Naive thymus-derived CD4-positive, alpha-beta T cell (primary cell): ENCODE results near the gene MUSTN1. TPM values are rescaled to one million over a fixed set of nuclear protein-coding genes. Genes with fewer than 3 reads are reported as not detected.

Source experiments
- ATAC-seq: fragments of 150-1000 bp; cut with Tn5 transposase; 2 replicates; pipeline ENCODE4 v1.10.0; 2021; ENCODE audit warnings: mild to moderate bottlenecking, moderate library complexity
- CTCF ChIA-PET: fragments of 350-600 bp; sonication (Branson Sonifier 250); formaldehyde crosslinking; loops from one replicate; lab custom pipeline; 2021; ENCODE audit warnings: antibody characterized with exemption; lab: Charles Lee
- POLR2A ChIA-PET: fragments of 350-600 bp; sonication (Branson Sonifier 250); formaldehyde crosslinking; loops from one replicate; lab custom pipeline; 2021; ENCODE audit warnings: antibody characterized with exemption, inconsistent platforms; lab: Charles Lee
- DNase-seq, 9 donors: peaks; one replicate each; pipeline versions ENCODE4 v3.0.0 to v3.0.0-alpha.2; 2020 to 2022; ENCODE audit warnings: mixed read lengths in 1 of 9
- H3K27ac ChIP-seq: one replicate; pipeline ENCODE4 v1.7.0; 2013; ENCODE audit warnings: mild to moderate bottlenecking, low read depth, low read length, moderate library complexity
- H3K27me3 ChIP-seq, 2 donors: one replicate each; pipeline ENCODE4 v1.7.0; 2013; ENCODE audit warnings: low read length in 2 of 2, mild to moderate bottlenecking in 2 of 2, moderate library complexity in 2 of 2; ENCODE audit not compliant: control insufficient read depth in 2 of 2, insufficient read depth in 2 of 2
- H3K36me3 ChIP-seq, 3 experiments: 1 replicate in 2 of 3; 2 replicates in 1 of 3; pipeline ENCODE4 v1.7.0; 2013; ENCODE audit warnings: low read length in 3 of 3, mild to moderate bottlenecking in 3 of 3, moderate library complexity in 1 of 3; ENCODE audit not compliant: insufficient read depth in 3 of 3, control insufficient read depth in 2 of 3
- H3K4me1 ChIP-seq, 2 donors: one replicate each; pipeline ENCODE4 v1.7.0; 2013; ENCODE audit warnings: low read length in 2 of 2, mild to moderate bottlenecking in 2 of 2, moderate library complexity in 1 of 2; ENCODE audit not compliant: control insufficient read depth in 2 of 2, insufficient read depth in 2 of 2
- H3K4me3 ChIP-seq: 2 replicates; pipeline ENCODE4 v1.7.0; 2013; ENCODE audit warnings: mild to moderate bottlenecking, low read length
- H3K9me3 ChIP-seq, 3 experiments: 1 replicate in 2 of 3; 2 replicates in 1 of 3; pipeline ENCODE4 v1.7.0; 2013; ENCODE audit warnings: low read length in 3 of 3; ENCODE audit not compliant: control insufficient read depth in 2 of 3
- H3K27ac Mint-ChIP-seq, 9 donors: one replicate each; pipeline ENCODE4 v1.8.0; 2020 to 2022; ENCODE audit warnings: mixed read lengths in 9 of 9, mild to moderate bottlenecking in 8 of 9, moderate library complexity in 5 of 9, inconsistent platforms in 2 of 9
- H3K27me3 Mint-ChIP-seq, 5 donors: one replicate each; pipeline ENCODE4 v1.8.0; 2021 to 2022; ENCODE audit warnings: mixed read lengths in 5 of 5, mild to moderate bottlenecking in 1 of 5
- H3K36me3 Mint-ChIP-seq, 5 donors: one replicate each; pipeline ENCODE4 v1.8.0; 2020 to 2022; ENCODE audit warnings: mixed read lengths in 5 of 5, mild to moderate bottlenecking in 3 of 5, inconsistent platforms in 1 of 5
- H3K4me1 Mint-ChIP-seq, 7 donors: one replicate each; pipeline ENCODE4 v1.8.0; 2020 to 2022; ENCODE audit warnings: mixed read lengths in 7 of 7, mild to moderate bottlenecking in 3 of 7, inconsistent platforms in 1 of 7
- H3K4me3 Mint-ChIP-seq, 10 donors: one replicate each; pipeline ENCODE4 v1.8.0; 2020 to 2022; ENCODE audit warnings: mild to moderate bottlenecking in 10 of 10, mixed read lengths in 10 of 10, moderate library complexity in 6 of 10, inconsistent platforms in 2 of 10
- H3K9me3 Mint-ChIP-seq, 11 donors: one replicate each; pipeline ENCODE4 v1.8.0; 2020 to 2022; ENCODE audit warnings: mixed read lengths in 11 of 11, mild to moderate bottlenecking in 4 of 11, inconsistent platforms in 1 of 11, moderate library complexity in 1 of 11
- intact Hi-C, 2 donors: fragments of 100-400 bp; cut with micrococcal nuclease; formaldehyde crosslinking; loops; one replicate each; pipeline ENCODE4 v1.15.1; 2023
- polyA plus RNA-seq, 2 donors: library from polyadenylated mRNA; unstranded; fragments of 300-500 nt; fragmentation: Illumina TruSeq; gene quantifications; one replicate each; pipeline ENCODE4 v1.2.3, GENCODE V29; 2021
- total RNA-seq, 6 experiments: library from RNA in 5 of 6; stranded (reverse) in 5 of 6; gene quantifications; 1 replicate in 5 of 6; 2 replicates in 1 of 6; pipeline ENCODE4 v1.2.3 and lab custom pipeline; 2021 to 2026

MUSTN1 gene
- total and polyA plus RNA-seq, 7 experiments from 2014 or later = 0.76 to 10.0 (median 2.6) TPM; not detected in 2

DNA sequence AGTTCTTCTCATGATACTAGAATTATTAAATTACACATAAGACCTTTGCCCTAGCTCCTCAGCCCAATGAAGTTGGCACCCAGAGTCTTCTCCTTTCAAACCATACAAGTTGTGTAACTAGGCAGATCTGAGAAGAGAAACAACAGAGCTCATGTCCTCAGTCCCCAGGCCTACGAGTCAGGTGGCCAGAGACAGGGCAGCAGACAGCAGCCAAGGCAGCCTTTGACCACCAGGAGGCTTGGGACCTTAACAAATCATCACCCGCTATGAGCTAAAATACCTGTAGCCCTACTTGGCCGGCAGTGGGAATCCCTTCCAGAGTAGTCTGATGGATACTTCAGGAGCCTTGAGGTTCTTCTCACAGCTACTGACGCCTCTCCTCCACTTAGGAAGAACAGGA is 44.3 kb upstream of the MUSTN1 start:
- ChIA-PET CTCF (interaction anchor here (0.9 kb wide), 1 partner anchor 15 kb away, joined by 3 read pairs; no protein-coding TSS in a partner anchor), POLR2A (no interaction called here)
- Mint-ChIP-seq H3K9me3 (no peaks in the 10 kb centered on the region), H3K27ac (no peak overlapping the region), H3K4me3 (no peak overlapping the region), H3K4me1 (peaks cover 16 to 40% (median 28%) of the 10 kb centered on the region in 7 donors), H3K36me3 (peaks cover 0 to 15% (median 4%) of the 10 kb centered on the region in 5 donors), H3K27me3 (no peaks in the 10 kb centered on the region)
- DNase-seq (no peak), ATAC-seq (no peak)
- Histone ChIP-seq H3K27ac (no peak overlapping the region), H3K36me3 (no peaks in the 10 kb centered on the region), H3K4me1 (peaks cover 0 to 3% of the 10 kb centered on the region in 2 donors), H3K27me3 (no peaks in the 10 kb centered on the region), H3K9me3 (no peaks in the 10 kb centered on the region), H3K4me3 (no peak overlapping the region)
- intact Hi-C loops = no loop called here

- intact Hi-C loops = no loop called here
- no peak overlapping the region for H3K4me3 Mint-ChIP-seq
- peaks cover 0 to 12% (median 2%) of the 10 kb centered on the region in 5 donors for H3K36me3 Mint-ChIP-seq
- ATAC-seq (no peak), DNase-seq (no peak)
- Histone ChIP-seq H3K4me3 (no peak overlapping the region), H3K4me1 (peaks cover 0 to 3% of the 10 kb centered on the region in 2 donors), H3K9me3 (no peaks in the 10 kb centered on the region), H3K27ac (no peak overlapping the region), H3K36me3 (no peaks in the 10 kb centered on the region), H3K27me3 (no peaks in the 10 kb centered on the region)
- ChIA-PET CTCF (no interaction called here), POLR2A (no interaction called here)
- no peaks in the 10 kb centered on the region for H3K27me3 Mint-ChIP-seq
- H3K27ac Mint-ChIP-seq = no peak overlapping the region
- no peaks in the 10 kb centered on the region for H3K9me3 Mint-ChIP-seq
- H3K4me1 Mint-ChIP-seq = peaks cover 20 to 39% (median 33%) of the 10 kb centered on the region in 7 donors
These were observed 42.3 kb upstream of the MUSTN1 start for GRCh38 chr3:52877085-52877484.

- CTCF ChIA-PET = no interaction called here
- H3K4me1 Mint-ChIP-seq = peaks cover 23 to 42% (median 35%) of the 10 kb centered on the region in 7 donors
- peaks cover 0 to 3% of the 10 kb centered on the region in 2 donors for H3K4me1 ChIP-seq
- H3K36me3 Mint-ChIP-seq = peaks cover 0 to 20% (median 3%) of the 10 kb centered on the region in 5 donors
- H3K27me3 ChIP-seq = no peaks in the 10 kb centered on the region
- no peak overlapping the region for H3K4me3 ChIP-seq
- ATAC-seq = no peak
- no peaks in the 10 kb centered on the region for H3K9me3 ChIP-seq
- H3K9me3 Mint-ChIP-seq = no peaks in the 10 kb centered on the region
- no peak overlapping the region for H3K27ac ChIP-seq
- intact Hi-C loops = no loop called here
- no peaks in the 10 kb centered on the region for H3K27me3 Mint-ChIP-seq
- POLR2A ChIA-PET = no interaction called here
- no peaks in the 10 kb centered on the region for H3K36me3 ChIP-seq
- peak overlapping the region in 5 of 9 donors; percentile 10 to 85 (median 34) for H3K27ac Mint-ChIP-seq
- peak in 2 of 9 donors; percentile 12 to 17 for DNase-seq
- peak overlapping the region; percentile 4 to 68 (median 32) for H3K4me3 Mint-ChIP-seq
These were observed 40.2 kb upstream of the MUSTN1 start for GRCh38 chr3:52874864-52875587.

DNA sequence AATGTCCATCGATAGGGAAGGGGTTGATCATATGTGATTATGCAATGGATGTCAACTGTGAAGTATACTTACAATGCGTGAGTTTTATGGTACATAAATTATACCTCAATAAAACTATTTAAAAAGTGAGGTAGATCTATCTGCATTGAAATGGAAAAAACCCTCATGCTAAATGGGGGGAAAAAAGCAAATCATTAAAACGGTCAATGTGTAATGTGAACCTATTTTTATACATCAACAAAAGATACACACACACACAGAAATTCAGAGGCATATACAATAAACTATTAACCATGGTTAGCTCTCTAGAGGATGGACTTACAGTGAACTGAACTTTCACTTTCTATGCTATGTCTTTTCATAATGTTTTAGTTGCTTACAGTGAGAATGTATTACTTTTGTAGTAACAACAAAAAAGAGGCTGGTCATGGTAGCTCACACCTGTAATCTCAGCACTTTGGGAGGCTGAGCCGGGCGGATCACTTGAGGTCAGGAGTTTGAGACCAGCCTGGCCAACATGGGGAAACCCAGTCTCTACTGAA is 39.4 kb upstream of the MUSTN1 start:
- ChIA-PET CTCF (no interaction called here), POLR2A (no interaction called here)
- H3K4me3 Mint-ChIP-seq = peak overlapping the region in 4 of 10 donors; percentile 24 to 58 (median 44)
- peak overlapping the region in 1 of 9 donors; percentile 10 for H3K27ac Mint-ChIP-seq
- no peaks in the 10 kb centered on the region for H3K36me3 ChIP-seq
- H3K4me3 ChIP-seq = no peak overlapping the region
- peaks cover 0 to 19% (median 3%) of the 10 kb centered on the region in 5 donors for H3K36me3 Mint-ChIP-seq
- DNase-seq (no peak), ATAC-seq (no peak)
- H3K27me3 Mint-ChIP-seq = no peaks in the 10 kb centered on the region
- H3K9me3 ChIP-seq = no peaks in the 10 kb centered on the region
- H3K9me3 Mint-ChIP-seq = no peaks in the 10 kb centered on the region
- peaks cover 23 to 41% (median 35%) of the 10 kb centered on the region in 7 donors for H3K4me1 Mint-ChIP-seq
- intact Hi-C loops = no loop called here
- no peak overlapping the region for H3K27ac ChIP-seq
- no peaks in the 10 kb centered on the region for H3K27me3 ChIP-seq
- H3K4me1 ChIP-seq = peaks cover 0 to 3% of the 10 kb centered on the region in 2 donors

DNA sequence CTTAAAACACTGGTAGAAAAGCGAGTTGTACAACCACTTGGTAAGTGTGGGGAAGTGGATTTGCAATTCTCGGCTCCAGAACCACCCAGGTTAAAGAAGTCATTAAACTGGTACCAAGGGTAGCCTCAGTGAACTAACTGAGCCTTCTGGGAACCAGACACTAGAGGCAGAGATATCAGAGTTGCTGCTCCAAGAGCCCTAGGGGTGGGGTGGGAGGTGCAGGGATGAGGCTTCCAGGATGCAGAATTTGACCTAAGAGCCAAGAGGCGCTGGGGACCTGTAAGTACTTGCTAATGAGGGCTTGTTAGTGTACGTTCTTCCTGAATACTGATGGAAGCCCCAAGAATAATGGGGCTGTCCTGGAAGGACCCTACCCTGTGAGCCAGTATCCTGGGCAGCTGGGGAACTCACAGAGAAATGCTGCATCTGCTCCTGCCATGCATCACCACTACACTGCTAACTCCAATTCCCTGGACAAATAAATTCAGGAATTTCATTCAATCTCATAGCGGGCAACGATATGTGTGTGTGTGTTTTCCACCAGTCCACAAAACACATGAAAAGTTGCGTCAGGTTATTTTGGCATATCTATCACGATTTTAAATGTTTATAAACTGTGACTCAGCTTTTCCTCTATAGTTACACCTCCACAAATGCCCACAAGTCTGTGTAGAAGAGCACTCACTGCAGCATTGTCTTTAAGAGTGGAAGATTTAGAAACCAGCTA is 38.8 kb upstream of the MUSTN1 start:
- Mint-ChIP-seq H3K36me3 (peaks cover 0 to 19% (median 2%) of the 10 kb centered on the region in 5 donors), H3K4me3 (no peak overlapping the region)

GRCh38 chr3:52872245-52872644 is 37.4 kb upstream of the MUSTN1 start:
- Mint-ChIP-seq H3K27ac (no peak overlapping the region), H3K9me3 (no peaks in the 10 kb centered on the region), H3K4me1 (peaks cover 25 to 38% (median 34%) of the 10 kb centered on the region in 7 donors), H3K36me3 (peaks cover 0 to 24% (median 5%) of the 10 kb centered on the region in 5 donors), H3K27me3 (no peaks in the 10 kb centered on the region), H3K4me3 (peak overlapping the region in 1 of 10 donors; percentile 2)
- Histone ChIP-seq H3K36me3 (peaks cover 0 to 5% (median 0%) of the 10 kb centered on the region in 3 experiments), H3K27me3 (no peaks in the 10 kb centered on the region), H3K4me3 (no peak overlapping the region), H3K4me1 (peaks cover 0 to 3% of the 10 kb centered on the region in 2 donors), H3K9me3 (no peaks in the 10 kb centered on the region), H3K27ac (no peak overlapping the region)
- ChIA-PET POLR2A (no interaction called here), CTCF (no interaction called here)
- no peak for DNase-seq
- intact Hi-C loops = no loop called here
- no peak for ATAC-seq

More for the DNA sequence above, 38.8 kb upstream of the MUSTN1 start:
- Mint-ChIP-seq H3K4me1 (peaks cover 23 to 38% (median 35%) of the 10 kb centered on the region in 7 donors), H3K9me3 (no peaks in the 10 kb centered on the region), H3K27me3 (no peaks in the 10 kb centered on the region), H3K27ac (peak overlapping the region in 1 of 9 donors; percentile 33)
- Histone ChIP-seq H3K27ac (no peak overlapping the region), H3K36me3 (no peaks in the 10 kb centered on the region), H3K27me3 (no peaks in the 10 kb centered on the region), H3K4me3 (no peak overlapping the region), H3K9me3 (no peaks in the 10 kb centered on the region), H3K4me1 (peaks cover 0 to 3% of the 10 kb centered on the region in 2 donors)
- ATAC-seq (no peak), DNase-seq (no peak)
- ChIA-PET POLR2A (no interaction called here), CTCF (interaction anchor here (0.5 kb wide), 1 partner anchor 23 kb away, joined by 3 read pairs; no protein-coding TSS in a partner anchor)
- intact Hi-C loops = no loop called here
